Measurements from ENCODE around the gene PIAS1. TPM values are rescaled to one million over a fixed set of nuclear protein-coding genes. Genes with fewer than 3 reads are reported as not detected.

The PIAS1 gene
- total RNA-seq, 4 donors from 2014 or later = 19.9 to 69.2 (median 26.6) TPM

GRCh38 chr15:68028137-68028887 lies 25.8 kb upstream of the PIAS1 start:
- DNase-seq = no peak
- Histone ChIP-seq H3K36me3 (no peaks in the 10 kb centered on the region), H3K27ac (no peak overlapping the region), H3K9me3 (no peaks in the 10 kb centered on the region), H3K4me1 (no peaks in the 10 kb centered on the region), H3K4me3 (no peak overlapping the region), H3K27me3 (no peaks in the 10 kb centered on the region)
- 76 to 84% methylated on average over 7 of the region's 7 CpGs for WGBS, 2 donors
- intact Hi-C loops (cut with DNase I) = no loop called here
- TF ChIP-seq POLR2A (IDR thresholded peaks at IDR 0.05) = no peak
- no peak for TF ChIP-seq CTCF (IDR thresholded peaks at IDR 0.05)

GRCh38 chr15:68028888-68029207 lies 25.3 kb upstream of the PIAS1 start:
- Histone ChIP-seq H3K27ac (no peak overlapping the region), H3K27me3 (no peaks in the 10 kb centered on the region), H3K4me3 (no peak overlapping the region), H3K4me1 (no peaks in the 10 kb centered on the region), H3K36me3 (no peaks in the 10 kb centered on the region), H3K9me3 (no peaks in the 10 kb centered on the region)
- 83 to 89% methylated on average over 5 of the region's 5 CpGs for WGBS, 2 donors
- DNase-seq = no peak
- intact Hi-C loops (cut with DNase I) = no loop called here
- TF ChIP-seq POLR2A (IDR thresholded peaks at IDR 0.05) = no peak

- no peaks in the 10 kb centered on the region for H3K36me3 ChIP-seq
- no peak for DNase-seq
- intact Hi-C loops (cut with DNase I) = no loop called here
- H3K27me3 ChIP-seq = no peaks in the 10 kb centered on the region
- no peak overlapping the region for H3K4me3 ChIP-seq
- H3K4me1 ChIP-seq = no peaks in the 10 kb centered on the region
- H3K27ac ChIP-seq = no peak overlapping the region
- TF ChIP-seq POLR2A (IDR thresholded peaks at IDR 0.05) (no peak), CTCF (IDR thresholded peaks at IDR 0.05) (no peak)
- no peaks in the 10 kb centered on the region for H3K9me3 ChIP-seq
Measured at GRCh38 chr15:68029959-68030358, 24.2 kb upstream of the PIAS1 start.

- no peak for DNase-seq
- no peaks in the 10 kb centered on the region for H3K4me1 ChIP-seq
- H3K4me3 ChIP-seq = no peak overlapping the region
- TF ChIP-seq CTCF (IDR thresholded peaks at IDR 0.05) (no peak), POLR2A (IDR thresholded peaks at IDR 0.05) (no peak)
- intact Hi-C loops (cut with DNase I) = no loop called here
- H3K27me3 ChIP-seq = peaks cover 0 to 5% (median 0%) of the 10 kb centered on the region in 4 donors
- WGBS, 2 donors = 56 to 72% methylated on average over 2 of the region's 2 CpGs
- H3K36me3 ChIP-seq = no peaks in the 10 kb centered on the region
- no peaks in the 10 kb centered on the region for H3K9me3 ChIP-seq
- no peak overlapping the region for H3K27ac ChIP-seq
Measured at GRCh38 chr15:68031404-68031803, 22.7 kb upstream of the PIAS1 start.

GRCh38 chr15:68032672-68033071 lies 21.4 kb upstream of the PIAS1 start:
- H3K27me3 ChIP-seq = peaks cover 0 to 7% (median 0%) of the 10 kb centered on the region in 4 donors
- no peaks in the 10 kb centered on the region for H3K9me3 ChIP-seq
- TF ChIP-seq CTCF (IDR thresholded peaks at IDR 0.05) (no peak), POLR2A (IDR thresholded peaks at IDR 0.05) (no peak)
- H3K27ac ChIP-seq = no peak overlapping the region
- intact Hi-C loops (cut with DNase I) = no loop called here
- whole genome bisulfite sequencing, 2 donors = 56 to 59% methylated on average over 1 of the region's 1 CpG
- no peak overlapping the region for H3K4me3 ChIP-seq
- DNase-seq = no peak
- H3K36me3 ChIP-seq = no peaks in the 10 kb centered on the region
- H3K4me1 ChIP-seq = no peaks in the 10 kb centered on the region

GRCh38 chr15:68034081-68034480 lies 20.0 kb upstream of the PIAS1 start:
- WGBS, 2 donors = 69 to 83% methylated on average over 3 of the region's 3 CpGs
- TF ChIP-seq POLR2A (IDR thresholded peaks at IDR 0.05) (no peak), CTCF (IDR thresholded peaks at IDR 0.05) (no peak)
- Histone ChIP-seq H3K36me3 (no peaks in the 10 kb centered on the region), H3K9me3 (no peaks in the 10 kb centered on the region), H3K27me3 (peaks cover 0 to 7% (median 0%) of the 10 kb centered on the region in 4 donors), H3K27ac (no peak overlapping the region), H3K4me3 (no peak overlapping the region), H3K4me1 (no peaks in the 10 kb centered on the region)
- intact Hi-C loops (cut with DNase I) = no loop called here
- DNase-seq = no peak
